HCT116 (cell line): Measurements from ENCODE around the gene TMEM151A. TPM values are rescaled to one million over a fixed set of nuclear protein-coding genes. Genes with fewer than 3 reads are reported as not detected.

Experiments
- ATAC-seq: fragments of 200-7000 bp; cut with Tn5 transposase; 2 replicates; pipeline ENCODE4 v1.9.1; 2020; ENCODE audit warnings: mild to moderate bottlenecking, moderate library complexity
- BruUV-seq: library from RNA; stranded (reverse); fragments of 400-500 nt; replicated peaks from 2 replicates; lab custom pipeline; 2021; lab: Mats Ljungman, UMichigan
- CTCF ChIA-PET: fragments of 300-600 bp; sonication (Branson Sonifier 250); formaldehyde crosslinking; loops from one replicate; lab custom pipeline; 2021; ENCODE audit warnings: antibody characterized with exemption; lab: Charles Lee
- POLR2A ChIA-PET: fragments of 300-600, 350-600 bp; sonication (Branson Sonifier 250); formaldehyde crosslinking; loops from one replicate; lab custom pipeline; 2021; ENCODE audit warnings: antibody characterized with exemption; lab: Charles Lee
- RAD21 ChIA-PET, 2 experiments: fragments of 300-600 bp; sonication (Branson Sonifier 250); formaldehyde crosslinking; loops; one replicate each; lab custom pipeline; 2023; ENCODE audit warnings: low total read pairs in 2 of 2; ENCODE audit not compliant: uncharacterized antibody in 2 of 2, unreplicated experiment in 2 of 2, low non-redundant PET in 1 of 2; lab: Charles Lee
- DNase-seq: peaks from one replicate; pipeline ENCODE4 v3.0.0-alpha.2; 2010; ENCODE audit warnings: low read depth, low spot score
- H2AFZ ChIP-seq: fragments of 200-600 bp; shearing (Covaris generic), sonication (generic); 2 replicates; pipeline ENCODE4 v1.6.1; 2017; ENCODE audit warnings: low read depth, mixed run types, mixed read lengths, antibody characterized with exemption, low read length; ENCODE audit not compliant: poor library complexity, severe bottlenecking
- H3K27ac ChIP-seq: 2 replicates; pipeline ENCODE4 v1.5.1; 2012; ENCODE audit warnings: low read depth, low read length
- H3K27me3 ChIP-seq: fragments of 200-600 bp; sonication (generic); 2 replicates; pipeline ENCODE4 v1.6.1; 2016; ENCODE audit warnings: mixed run types, low read length, mixed read lengths; ENCODE audit not compliant: insufficient read depth
- H3K36me3 ChIP-seq, 2 experiments: fragments of 200-500 bp in 1 of 2; fragments of 200-600 bp in 1 of 2; sonication (Bioruptor generic) in 1 of 2; sonication (generic) in 1 of 2; 2 replicates each; pipeline versions ENCODE4 v1.5.1 to v1.6.1; 2014 to 2016; ENCODE audit warnings: low read length in 2 of 2, inconsistent platforms in 1 of 2, mixed read lengths in 1 of 2, mixed run types in 1 of 2; ENCODE audit not compliant: insufficient read depth in 2 of 2, control insufficient read depth in 1 of 2
- H3K4me1 ChIP-seq, 2 experiments: fragments of 200-600 bp in 1 of 2; sonication (generic) in 1 of 2; 2 replicates each; pipeline versions ENCODE4 v1.5.1 to v1.6.1; 2012 to 2017; ENCODE audit warnings: low read length in 2 of 2, inconsistent platforms in 1 of 2, mild to moderate bottlenecking in 1 of 2, mixed read lengths in 1 of 2, mixed run types in 1 of 2, moderate library complexity in 1 of 2; ENCODE audit not compliant: insufficient read depth in 2 of 2, control insufficient read depth in 1 of 2
- H3K4me2 ChIP-seq: fragments of 200-600 bp; sonication (generic); 2 replicates; pipeline ENCODE4 v1.6.1; 2017; ENCODE audit warnings: mixed run types, low read length, mixed read lengths
- H3K4me3 ChIP-seq, 2 experiments: fragments of 200-600 bp in 1 of 2; sonication (generic) in 1 of 2; replicated peaks in 1 of 2; 2 replicates each; pipeline ENCODE4 v1.5.1; 2011 to 2016; ENCODE audit warnings: low read length in 2 of 2, control low read depth in 1 of 2, low read depth in 1 of 2, mild to moderate bottlenecking in 1 of 2, mixed read lengths in 1 of 2, mixed run types in 1 of 2
- H3K79me2 ChIP-seq: fragments of 200-600 bp; sonication (generic); 2 replicates; pipeline ENCODE4 v1.6.1; 2017; ENCODE audit warnings: mild to moderate bottlenecking, mixed run types, low read length, moderate library complexity, mixed read lengths; ENCODE audit not compliant: insufficient read depth
- H3K9ac ChIP-seq: fragments of 200-600 bp; sonication (generic); 2 replicates; pipeline ENCODE4 v1.6.1; 2016; ENCODE audit warnings: low read length, mixed read lengths
- H3K9me2 ChIP-seq: fragments of 200-600 bp; sonication (generic), shearing (Covaris generic); 2 replicates; pipeline ENCODE4 v1.6.1; 2017; ENCODE audit warnings: mixed run types, mild to moderate bottlenecking, moderate library complexity; ENCODE audit not compliant: insufficient read depth
- H3K9me3 ChIP-seq, 2 experiments: fragments of 200-500 bp in 1 of 2; fragments of 200-600 bp in 1 of 2; sonication (Bioruptor generic) in 1 of 2; sonication (generic) in 1 of 2; 2 replicates each; pipeline ENCODE4 v1.6.1; 2014 to 2017; ENCODE audit warnings: low read length in 2 of 2, mixed read lengths in 2 of 2, inconsistent platforms in 1 of 2, low read depth in 1 of 2, mild to moderate bottlenecking in 1 of 2, mixed run types in 1 of 2, moderate library complexity in 1 of 2; ENCODE audit not compliant: control insufficient read depth in 1 of 2, insufficient read depth in 1 of 2
- H4K20me1 ChIP-seq: fragments of 200-600 bp; sonication (generic), shearing (Covaris generic); 2 replicates; pipeline ENCODE4 v1.6.1; 2017; ENCODE audit warnings: mixed run types, mild to moderate bottlenecking, moderate library complexity; ENCODE audit not compliant: insufficient read depth
- CBX3 ChIP-seq: IDR thresholded peaks from 2 replicates; pipeline ENCODE4 v1.6.1; 2012; ENCODE audit warnings: low read depth
- CEBPB ChIP-seq: IDR thresholded peaks from 2 replicates; pipeline ENCODE4 v1.6.1; 2012; ENCODE audit warnings: low read depth
- EZH2 ChIP-seq: fragments of 200-600 bp; sonication (generic); IDR thresholded peaks from 2 replicates; pipeline ENCODE4 v1.6.1; 2017; ENCODE audit warnings: antibody characterized with exemption, mixed run types
- EZH2phosphoT487 ChIP-seq: fragments of 200-600 bp; IDR thresholded peaks from 2 replicates; pipeline ENCODE4 v1.6.1; 2018; ENCODE audit warnings: antibody characterized with exemption, borderline replicate concordance
- JUND ChIP-seq: IDR thresholded peaks from 2 replicates; pipeline ENCODE4 v1.6.1; 2012
- POLR2A ChIP-seq: IDR thresholded peaks from 2 replicates; pipeline ENCODE4 v1.7.0; 2011; ENCODE audit warnings: borderline replicate concordance; ENCODE audit not compliant: insufficient read depth, insufficient read length; ENCODE audit errors: extremely low read depth
- POLR2AphosphoS5 ChIP-seq: IDR thresholded peaks from 2 replicates; pipeline ENCODE4 v1.6.1; 2011; ENCODE audit warnings: mild to moderate bottlenecking, low read depth, low read length, moderate library complexity
- SP1 ChIP-seq: IDR thresholded peaks from 2 replicates; pipeline ENCODE4 v1.6.1; 2012; ENCODE audit warnings: low read depth
- SRF ChIP-seq: IDR thresholded peaks from 2 replicates; pipeline ENCODE4 v1.6.1; 2012; ENCODE audit warnings: low read depth
- ZNF274 ChIP-seq: fragments of 200-500 bp; sonication (Bioruptor generic); IDR thresholded peaks from 2 replicates; pipeline ENCODE4 v1.6.1; 2014; ENCODE audit warnings: mild to moderate bottlenecking, low read depth, low read length, inconsistent platforms
- intact Hi-C: fragments of 100-400 bp; cut with micrococcal nuclease; formaldehyde crosslinking; loops from 2 replicates; pipeline ENCODE4 v1.10.0; 2022
- total RNA-seq: library from RNA; stranded (reverse); gene quantifications from one replicate; pipeline ENCODE4 v1.2.1, GENCODE V29; 2021; ENCODE audit not compliant: unreplicated experiment
- TF ChIP-seq, protein P1 (sequence below): IDR thresholded peaks from 2 replicates; pipeline ENCODE4 v1.6.1; 2012; ENCODE audit warnings: low read depth
- TF ChIP-seq, protein P2 (sequence below), 3 experiments: fragments of 200-600 bp in 1 of 3; sonication (generic) in 1 of 3; IDR thresholded peaks in 2 of 3; conservative IDR thresholded peaks in 1 of 3; 2 replicates each; pipeline ENCODE4 v1.5.1; 2012 to 2017; ENCODE audit warnings: low read depth in 2 of 3, low read length in 2 of 3, antibody characterized with exemption in 1 of 3, borderline replicate concordance in 1 of 3, control low read depth in 1 of 3, mild to moderate bottlenecking in 1 of 3, mixed read lengths in 1 of 3, mixed run types in 1 of 3, moderate library complexity in 1 of 3; ENCODE audit not compliant: insufficient read depth in 1 of 3
- TF ChIP-seq, protein P3 (sequence below): IDR thresholded peaks from 2 replicates; pipeline ENCODE4 v1.6.1; 2011; ENCODE audit warnings: mild to moderate bottlenecking, low read length, moderate library complexity; ENCODE audit not compliant: insufficient replicate concordance; ENCODE audit errors: extremely low read depth
- TF ChIP-seq, protein P4 (sequence below): IDR thresholded peaks from 2 replicates; pipeline ENCODE4 v1.6.1; 2012

Gene TMEM151A
- total RNA-seq, 1 experiment from 2014 or later = 5.9 TPM

DNA sequence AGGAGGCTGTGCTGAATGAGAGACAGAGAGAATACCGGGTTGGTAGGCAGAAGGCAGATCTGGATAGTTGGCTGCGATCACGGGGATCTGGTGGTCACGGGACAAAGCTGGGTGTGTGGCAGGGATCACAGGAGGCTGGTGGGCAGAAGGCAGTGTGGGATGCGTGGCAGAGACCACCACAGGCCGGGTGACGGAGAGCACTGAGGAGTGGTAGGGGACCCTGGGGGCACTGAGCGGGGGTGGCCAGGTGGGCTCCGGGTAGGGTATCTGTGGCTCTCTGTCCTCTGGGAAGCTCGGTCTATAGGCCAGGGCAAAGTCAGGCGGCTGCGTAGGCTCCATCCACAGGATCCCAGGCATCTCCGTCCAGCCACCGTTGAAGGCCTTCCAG is 23.8 kb downstream of the TMEM151A start:
- Histone ChIP-seq H3K9ac (no peak overlapping the region), H3K9me2 (no peaks in the 10 kb centered on the region), H3K27me3 (no peaks in the 10 kb centered on the region), H2AFZ (no peak overlapping the region), H3K4me1 (peaks cover 16 to 30% of the 10 kb centered on the region in 2 experiments), H3K4me2 (no peak overlapping the region)
- RAD21 ChIA-PET = no interaction called here
- intact Hi-C loops = no loop called here
- TF ChIP-seq JUND = no peak
- TF ChIP-seq POLR2AphosphoS5 = no peak
- no peak for TF ChIP-seq EZH2
- TF ChIP-seq, protein P1, sequence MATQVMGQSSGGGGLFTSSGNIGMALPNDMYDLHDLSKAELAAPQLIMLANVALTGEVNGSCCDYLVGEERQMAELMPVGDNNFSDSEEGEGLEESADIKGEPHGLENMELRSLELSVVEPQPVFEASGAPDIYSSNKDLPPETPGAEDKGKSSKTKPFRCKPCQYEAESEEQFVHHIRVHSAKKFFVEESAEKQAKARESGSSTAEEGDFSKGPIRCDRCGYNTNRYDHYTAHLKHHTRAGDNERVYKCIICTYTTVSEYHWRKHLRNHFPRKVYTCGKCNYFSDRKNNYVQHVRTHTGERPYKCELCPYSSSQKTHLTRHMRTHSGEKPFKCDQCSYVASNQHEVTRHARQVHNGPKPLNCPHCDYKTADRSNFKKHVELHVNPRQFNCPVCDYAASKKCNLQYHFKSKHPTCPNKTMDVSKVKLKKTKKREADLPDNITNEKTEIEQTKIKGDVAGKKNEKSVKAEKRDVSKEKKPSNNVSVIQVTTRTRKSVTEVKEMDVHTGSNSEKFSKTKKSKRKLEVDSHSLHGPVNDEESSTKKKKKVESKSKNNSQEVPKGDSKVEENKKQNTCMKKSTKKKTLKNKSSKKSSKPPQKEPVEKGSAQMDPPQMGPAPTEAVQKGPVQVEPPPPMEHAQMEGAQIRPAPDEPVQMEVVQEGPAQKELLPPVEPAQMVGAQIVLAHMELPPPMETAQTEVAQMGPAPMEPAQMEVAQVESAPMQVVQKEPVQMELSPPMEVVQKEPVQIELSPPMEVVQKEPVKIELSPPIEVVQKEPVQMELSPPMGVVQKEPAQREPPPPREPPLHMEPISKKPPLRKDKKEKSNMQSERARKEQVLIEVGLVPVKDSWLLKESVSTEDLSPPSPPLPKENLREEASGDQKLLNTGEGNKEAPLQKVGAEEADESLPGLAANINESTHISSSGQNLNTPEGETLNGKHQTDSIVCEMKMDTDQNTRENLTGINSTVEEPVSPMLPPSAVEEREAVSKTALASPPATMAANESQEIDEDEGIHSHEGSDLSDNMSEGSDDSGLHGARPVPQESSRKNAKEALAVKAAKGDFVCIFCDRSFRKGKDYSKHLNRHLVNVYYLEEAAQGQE = no peak
- no peak for TF ChIP-seq CEBPB
- TF ChIP-seq EZH2phosphoT487 = no peak
- TF ChIP-seq ZNF274 = no peak
- TF ChIP-seq, protein P2, sequence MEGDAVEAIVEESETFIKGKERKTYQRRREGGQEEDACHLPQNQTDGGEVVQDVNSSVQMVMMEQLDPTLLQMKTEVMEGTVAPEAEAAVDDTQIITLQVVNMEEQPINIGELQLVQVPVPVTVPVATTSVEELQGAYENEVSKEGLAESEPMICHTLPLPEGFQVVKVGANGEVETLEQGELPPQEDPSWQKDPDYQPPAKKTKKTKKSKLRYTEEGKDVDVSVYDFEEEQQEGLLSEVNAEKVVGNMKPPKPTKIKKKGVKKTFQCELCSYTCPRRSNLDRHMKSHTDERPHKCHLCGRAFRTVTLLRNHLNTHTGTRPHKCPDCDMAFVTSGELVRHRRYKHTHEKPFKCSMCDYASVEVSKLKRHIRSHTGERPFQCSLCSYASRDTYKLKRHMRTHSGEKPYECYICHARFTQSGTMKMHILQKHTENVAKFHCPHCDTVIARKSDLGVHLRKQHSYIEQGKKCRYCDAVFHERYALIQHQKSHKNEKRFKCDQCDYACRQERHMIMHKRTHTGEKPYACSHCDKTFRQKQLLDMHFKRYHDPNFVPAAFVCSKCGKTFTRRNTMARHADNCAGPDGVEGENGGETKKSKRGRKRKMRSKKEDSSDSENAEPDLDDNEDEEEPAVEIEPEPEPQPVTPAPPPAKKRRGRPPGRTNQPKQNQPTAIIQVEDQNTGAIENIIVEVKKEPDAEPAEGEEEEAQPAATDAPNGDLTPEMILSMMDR (IDR thresholded peaks at IDR 0.05 in 2 of 3, conservative IDR thresholded peaks at IDR 0.05 in 1 of 3; ENCODE audit: borderline replicate concordance in 1 of 3, insufficient read depth in 1 of 3, low read depth in 2 of 3, low read length in 2 of 3) = no peak
- no peak for TF ChIP-seq CBX3
- TF ChIP-seq, protein P3, sequence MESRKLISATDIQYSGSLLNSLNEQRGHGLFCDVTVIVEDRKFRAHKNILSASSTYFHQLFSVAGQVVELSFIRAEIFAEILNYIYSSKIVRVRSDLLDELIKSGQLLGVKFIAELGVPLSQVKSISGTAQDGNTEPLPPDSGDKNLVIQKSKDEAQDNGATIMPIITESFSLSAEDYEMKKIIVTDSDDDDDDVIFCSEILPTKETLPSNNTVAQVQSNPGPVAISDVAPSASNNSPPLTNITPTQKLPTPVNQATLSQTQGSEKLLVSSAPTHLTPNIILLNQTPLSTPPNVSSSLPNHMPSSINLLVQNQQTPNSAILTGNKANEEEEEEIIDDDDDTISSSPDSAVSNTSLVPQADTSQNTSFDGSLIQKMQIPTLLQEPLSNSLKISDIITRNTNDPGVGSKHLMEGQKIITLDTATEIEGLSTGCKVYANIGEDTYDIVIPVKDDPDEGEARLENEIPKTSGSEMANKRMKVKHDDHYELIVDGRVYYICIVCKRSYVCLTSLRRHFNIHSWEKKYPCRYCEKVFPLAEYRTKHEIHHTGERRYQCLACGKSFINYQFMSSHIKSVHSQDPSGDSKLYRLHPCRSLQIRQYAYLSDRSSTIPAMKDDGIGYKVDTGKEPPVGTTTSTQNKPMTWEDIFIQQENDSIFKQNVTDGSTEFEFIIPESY = no peak
- TF ChIP-seq POLR2A = no peak
- TF ChIP-seq SP1 = no peak
- TF ChIP-seq, protein P4, sequence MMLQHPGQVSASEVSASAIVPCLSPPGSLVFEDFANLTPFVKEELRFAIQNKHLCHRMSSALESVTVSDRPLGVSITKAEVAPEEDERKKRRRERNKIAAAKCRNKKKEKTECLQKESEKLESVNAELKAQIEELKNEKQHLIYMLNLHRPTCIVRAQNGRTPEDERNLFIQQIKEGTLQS = no peak
- TF ChIP-seq SRF = no peak
- TF ChIP-seq, all 23 proteins: peak for 0
- Histone ChIP-seq H4K20me1 (no peaks in the 10 kb centered on the region), H3K27ac (no peak overlapping the region), H3K9me3 (no peaks in the 10 kb centered on the region), H3K4me3 (no peak overlapping the region), H3K36me3 (no peaks in the 10 kb centered on the region), H3K79me2 (no peaks in the 10 kb centered on the region)
- ChIA-PET POLR2A (no interaction called here), CTCF (interaction anchor here (1.3 kb wide), 1 partner anchor 70 kb away, joined by 3 read pairs; no protein-coding TSS in a partner anchor)
- ATAC-seq (no peak), DNase-seq (no peak)
- BruUV-seq = no TSS peak
